ENCODE measurements around the gene C9orf85.

The C9orf85 gene

GRCh38 chr9:71908825-71909224, 2.6 kb upstream of the C9orf85 start:
- DNase-seq = no peak

- DNase-seq = peak; percentile 22
These were observed 1.4 kb upstream of the C9orf85 start for GRCh38 chr9:71909887-71910649.

- peak; percentile 11 for DNase-seq
These were observed 784 bp upstream of the C9orf85 start for GRCh38 chr9:71910650-71911060.

GRCh38 chr9:71911908-71912335, 483 bp downstream of the C9orf85 start:
- no peak for DNase-seq

- no peak for DNase-seq
These were observed 4.1 kb downstream of the C9orf85 start for GRCh38 chr9:71915495-71915894.

GRCh38 chr9:71916834-71917534, 5.5 kb downstream of the C9orf85 start:
- DNase-seq = no peak

GRCh38 chr9:71918419-71918818, 7.0 kb downstream of the C9orf85 start:
- DNase-seq = no peak

GRCh38 chr9:71920456-71921189, 9.2 kb downstream of the C9orf85 start:
- no peak for DNase-seq

GRCh38 chr9:71921190-71921814, 9.9 kb downstream of the C9orf85 start:
- DNase-seq = no peak

- DNase-seq = no peak
These were observed 13.1 kb downstream of the C9orf85 start for GRCh38 chr9:71924576-71924975.

- no peak for DNase-seq
These were observed 14.4 kb downstream of the C9orf85 start for GRCh38 chr9:71925834-71926233.

- no peak for DNase-seq
These were observed 16.9 kb downstream of the C9orf85 start for GRCh38 chr9:71928376-71928775.

GRCh38 chr9:71928806-71929205, 17.4 kb downstream of the C9orf85 start:
- DNase-seq = no peak

GRCh38 chr9:71929223-71929622, 17.8 kb downstream of the C9orf85 start:
- no peak for DNase-seq

- no peak for DNase-seq
These were observed 18.5 kb downstream of the C9orf85 start for GRCh38 chr9:71929791-71930440.

- DNase-seq = no peak
These were observed 19.7 kb downstream of the C9orf85 start for GRCh38 chr9:71931166-71931565.

GRCh38 chr9:71936066-71936465, 24.6 kb downstream of the C9orf85 start:
- DNase-seq = no peak

- DNase-seq = no peak
These were observed 25.7 kb downstream of the C9orf85 start for GRCh38 chr9:71937070-71937625.

GRCh38 chr9:71937898-71938297, 26.5 kb downstream of the C9orf85 start:
- no peak for DNase-seq

GRCh38 chr9:71941060-71941568, 29.7 kb downstream of the C9orf85 start:
- no peak for DNase-seq

- no peak for DNase-seq
These were observed 30.6 kb downstream of the C9orf85 start for GRCh38 chr9:71941998-71942567.

Data from CD4-positive, alpha-beta T cell treated with Interleukin-17A for 1 hour (primary cell).